ENCODE results near the gene VEPH1.
"Not testable (repeated sequence)": the region's sequence is repeated elsewhere in the genome, so short reads cannot be mapped to it uniquely, and the experiment has no call there.

Gene VEPH1

GRCh38 chr3:157379525-157380140, 123.6 kb downstream of the VEPH1 start:
- no peak for DNase-seq

DNA sequence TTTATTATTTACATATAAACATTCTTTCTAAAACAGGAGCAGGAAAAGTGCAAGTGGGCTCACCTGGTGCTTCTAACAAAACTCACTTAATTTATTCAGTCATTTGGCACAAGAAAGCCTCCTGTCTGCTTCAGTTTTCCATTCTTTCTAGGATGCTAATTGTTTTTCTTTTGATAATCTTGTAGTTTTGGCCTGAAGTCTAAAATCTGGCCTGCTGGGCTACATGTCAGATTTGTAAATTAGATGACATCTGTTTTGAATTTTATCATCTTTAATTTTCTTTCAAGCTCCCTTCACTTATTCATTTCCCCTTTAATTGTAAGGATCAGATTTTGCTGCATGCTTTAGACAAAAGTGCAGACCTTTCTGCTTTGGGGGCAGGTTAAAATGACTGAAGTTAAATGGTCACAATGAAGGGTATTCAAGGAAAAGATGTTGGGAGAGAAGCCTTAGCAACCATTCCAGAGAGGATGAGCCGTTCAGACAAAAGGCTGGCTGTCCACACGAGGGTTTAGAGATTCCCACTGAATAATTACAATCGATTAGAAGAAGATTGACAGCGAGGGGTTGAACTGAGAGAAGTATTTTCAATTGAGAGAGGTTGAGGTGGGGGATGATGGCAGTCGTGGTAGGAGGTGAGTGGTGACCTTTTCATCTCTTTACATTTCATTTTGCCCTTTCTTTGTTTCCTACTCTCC, 126.5 kb downstream of the VEPH1 start:
- no peak for DNase-seq

DNA sequence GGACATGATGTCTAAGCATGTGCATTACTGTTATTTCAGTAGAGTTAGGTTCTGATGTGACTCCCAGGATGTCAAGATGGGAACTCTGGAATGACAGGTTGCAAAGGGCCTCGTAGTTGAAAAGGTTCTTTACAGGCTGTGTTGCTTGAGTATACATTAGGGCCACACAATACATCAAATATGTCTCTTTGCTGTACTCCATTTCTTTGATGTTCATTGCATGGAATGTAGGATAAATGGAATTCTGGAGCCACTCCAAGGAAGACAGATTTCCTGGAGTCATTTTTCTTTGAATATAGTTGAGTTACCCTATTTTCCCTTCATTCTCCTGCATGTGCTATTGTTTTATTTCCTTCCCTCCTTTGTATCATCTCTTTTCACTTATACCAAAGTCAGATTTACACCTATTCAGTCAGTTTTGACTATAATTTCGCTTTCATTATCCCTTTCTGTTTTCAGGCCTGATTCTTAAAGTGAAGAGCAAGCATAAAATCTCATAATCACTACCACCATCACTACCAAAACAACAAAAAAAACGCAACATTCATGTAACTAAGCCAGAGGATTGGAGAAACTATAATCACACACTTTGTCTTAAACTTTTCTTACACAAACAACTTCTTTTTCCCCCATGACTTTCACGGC, 127.8 kb downstream of the VEPH1 start:
- DNase-seq = no peak

DNA sequence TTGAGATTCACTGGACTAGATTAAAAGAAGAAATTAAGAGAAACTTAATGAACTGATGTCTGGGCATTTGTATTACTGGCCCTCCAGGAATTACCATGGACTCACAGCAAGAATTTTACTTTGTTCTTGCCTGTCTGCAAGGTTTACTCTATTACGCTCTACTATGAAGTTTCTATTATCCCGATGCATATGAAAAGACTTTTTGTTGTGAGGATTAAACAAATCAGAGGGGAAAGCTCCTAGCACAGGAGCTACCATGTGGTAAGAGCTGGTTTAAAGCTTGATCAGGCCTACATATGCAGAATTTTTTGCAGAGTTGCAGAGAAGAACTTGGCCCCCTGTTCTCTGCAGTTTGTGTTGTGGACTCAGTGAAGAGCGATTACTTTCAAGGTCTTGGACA, 128.3 kb downstream of the VEPH1 start:
- no peak for DNase-seq

DNA sequence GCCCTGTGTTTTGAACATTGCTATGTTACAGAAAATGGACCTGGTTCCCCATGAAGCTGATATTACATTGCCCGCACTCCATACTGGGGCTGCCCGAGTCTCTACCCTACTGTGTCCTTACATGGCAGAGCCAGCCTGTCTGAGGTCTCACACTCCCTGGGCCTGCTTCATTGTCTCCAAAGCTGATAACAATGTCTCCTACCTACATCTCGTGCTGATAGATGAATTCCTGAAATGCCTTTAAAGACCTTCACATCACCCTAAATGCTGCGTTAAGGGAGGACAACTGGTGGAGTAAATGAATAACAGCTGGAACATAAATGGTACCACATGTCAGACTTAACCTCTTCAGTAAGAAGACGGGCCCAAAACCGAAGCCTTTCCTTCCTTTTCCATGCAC, 129.4 kb downstream of the VEPH1 start:
- DNase-seq = no peak

- no peak for DNase-seq
These were observed 132.3 kb downstream of the VEPH1 start for GRCh38 chr3:157370867-157371266.

- no peak for DNase-seq
These were observed 133.3 kb downstream of the VEPH1 start for GRCh38 chr3:157369727-157370421.

GRCh38 chr3:157368171-157368570, 135.0 kb downstream of the VEPH1 start:
- DNase-seq = no peak

DNA sequence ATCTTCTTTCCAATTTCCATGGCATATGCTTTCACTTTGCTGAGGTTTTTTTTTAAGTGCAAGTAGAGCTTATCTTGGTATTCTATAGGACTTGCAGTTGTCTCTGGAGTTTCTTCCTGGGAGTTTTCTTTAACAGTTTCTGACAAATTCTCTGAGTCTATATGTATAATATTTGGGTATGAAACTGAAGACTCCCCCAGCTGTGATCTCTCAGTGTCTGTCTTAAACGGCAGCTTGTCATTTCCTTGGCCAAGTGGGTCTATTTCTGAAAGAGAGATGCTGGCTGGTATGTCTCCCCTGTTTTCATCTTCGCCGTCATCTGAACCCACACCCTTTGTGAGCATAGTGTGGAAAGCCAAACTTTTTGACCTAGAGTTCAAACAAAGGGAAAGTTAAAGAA, 139.8 kb downstream of the VEPH1 start:
- DNase-seq = no peak

- DNase-seq = no peak
These were observed 140.9 kb downstream of the VEPH1 start for GRCh38 chr3:157362348-157362747.

DNA sequence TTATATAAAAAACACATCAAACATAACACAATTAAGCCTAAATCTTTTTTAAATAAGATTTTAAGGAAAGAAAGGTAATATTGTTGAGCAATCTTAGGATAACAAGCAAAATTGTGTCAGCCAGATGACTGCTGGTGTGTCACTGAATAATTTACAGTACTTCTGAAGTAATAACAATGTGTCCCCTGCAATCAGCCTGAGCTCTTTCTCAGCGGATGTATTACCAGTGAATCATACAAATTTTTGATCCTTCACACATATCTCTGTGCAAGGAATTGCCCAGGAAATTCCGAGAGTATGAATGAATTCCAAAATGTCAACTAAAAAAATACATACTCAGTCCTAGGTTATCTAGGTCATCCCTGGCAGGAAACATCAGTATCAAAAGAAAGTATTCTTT, 143.2 kb downstream of the VEPH1 start:
- peak; percentile 26 for DNase-seq

- no peak for DNase-seq
These were observed 146.7 kb downstream of the VEPH1 start for GRCh38 chr3:157356541-157356940.

GRCh38 chr3:157355276-157355675, 147.9 kb downstream of the VEPH1 start:
- no peak for DNase-seq

GRCh38 chr3:157354722-157355121, 148.5 kb downstream of the VEPH1 start:
- DNase-seq = no peak

GRCh38 chr3:157354254-157354653, 149.0 kb downstream of the VEPH1 start:
- DNase-seq = no peak

- DNase-seq = no peak
These were observed 149.6 kb downstream of the VEPH1 start for GRCh38 chr3:157353652-157354051.

GRCh38 chr3:157351981-157352380, 151.2 kb downstream of the VEPH1 start:
- no peak for DNase-seq

- not testable (repeated sequence) for DNase-seq
These were observed 152.6 kb downstream of the VEPH1 start for GRCh38 chr3:157350651-157351050.

GRCh38 chr3:157348304-157349075, 154.7 kb downstream of the VEPH1 start:
- not testable (repeated sequence) for DNase-seq

- DNase-seq = no peak
These were observed 155.5 kb downstream of the VEPH1 start for GRCh38 chr3:157347577-157348303.

GRCh38 chr3:157336252-157337009, 166.8 kb downstream of the VEPH1 start:
- DNase-seq = no peak

Measured in 8988T (cell line).